PFSK-1 (cell line): ENCODE measurements around the gene PBX3.

Experiments used
- POLR2AphosphoS5 ChIP-seq: IDR thresholded peaks from 2 replicates; pipeline ENCODE4 v1.6.1; 2012; ENCODE audit warnings: low read depth, mild to moderate bottlenecking, control low read depth, low read length, moderate library complexity
- SIN3A ChIP-seq: IDR thresholded peaks from 2 replicates; pipeline ENCODE4 v1.6.1; 2012; ENCODE audit warnings: mild to moderate bottlenecking, low read length, moderate library complexity, borderline replicate concordance; ENCODE audit not compliant: insufficient read depth
- TAF1 ChIP-seq: IDR thresholded peaks from 2 replicates; pipeline ENCODE4 v1.6.1; 2012; ENCODE audit warnings: low read length, control low read depth, borderline replicate concordance; ENCODE audit not compliant: insufficient read depth
- TF ChIP-seq, protein P1 (sequence below), 2 experiments: IDR thresholded peaks; 2 replicates each; pipeline versions ENCODE4 v1.6.1 to v1.8.0; 2011 to 2012; ENCODE audit warnings: low read depth in 2 of 2, low read length in 2 of 2, control low read depth in 1 of 2, inconsistent platforms in 1 of 2, mild to moderate bottlenecking in 1 of 2, moderate library complexity in 1 of 2; ENCODE audit not compliant: insufficient read depth in 1 of 2

- TF ChIP-seq POLR2AphosphoS5 (no peak), SIN3A (no peak), TAF1 (no peak)
- TF ChIP-seq, protein P1, sequence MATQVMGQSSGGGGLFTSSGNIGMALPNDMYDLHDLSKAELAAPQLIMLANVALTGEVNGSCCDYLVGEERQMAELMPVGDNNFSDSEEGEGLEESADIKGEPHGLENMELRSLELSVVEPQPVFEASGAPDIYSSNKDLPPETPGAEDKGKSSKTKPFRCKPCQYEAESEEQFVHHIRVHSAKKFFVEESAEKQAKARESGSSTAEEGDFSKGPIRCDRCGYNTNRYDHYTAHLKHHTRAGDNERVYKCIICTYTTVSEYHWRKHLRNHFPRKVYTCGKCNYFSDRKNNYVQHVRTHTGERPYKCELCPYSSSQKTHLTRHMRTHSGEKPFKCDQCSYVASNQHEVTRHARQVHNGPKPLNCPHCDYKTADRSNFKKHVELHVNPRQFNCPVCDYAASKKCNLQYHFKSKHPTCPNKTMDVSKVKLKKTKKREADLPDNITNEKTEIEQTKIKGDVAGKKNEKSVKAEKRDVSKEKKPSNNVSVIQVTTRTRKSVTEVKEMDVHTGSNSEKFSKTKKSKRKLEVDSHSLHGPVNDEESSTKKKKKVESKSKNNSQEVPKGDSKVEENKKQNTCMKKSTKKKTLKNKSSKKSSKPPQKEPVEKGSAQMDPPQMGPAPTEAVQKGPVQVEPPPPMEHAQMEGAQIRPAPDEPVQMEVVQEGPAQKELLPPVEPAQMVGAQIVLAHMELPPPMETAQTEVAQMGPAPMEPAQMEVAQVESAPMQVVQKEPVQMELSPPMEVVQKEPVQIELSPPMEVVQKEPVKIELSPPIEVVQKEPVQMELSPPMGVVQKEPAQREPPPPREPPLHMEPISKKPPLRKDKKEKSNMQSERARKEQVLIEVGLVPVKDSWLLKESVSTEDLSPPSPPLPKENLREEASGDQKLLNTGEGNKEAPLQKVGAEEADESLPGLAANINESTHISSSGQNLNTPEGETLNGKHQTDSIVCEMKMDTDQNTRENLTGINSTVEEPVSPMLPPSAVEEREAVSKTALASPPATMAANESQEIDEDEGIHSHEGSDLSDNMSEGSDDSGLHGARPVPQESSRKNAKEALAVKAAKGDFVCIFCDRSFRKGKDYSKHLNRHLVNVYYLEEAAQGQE (IDR thresholded peaks at IDR 0.05; ENCODE audit: insufficient read depth in 1 of 2, low read depth in 2 of 2, low read length in 2 of 2): no peak
Measured at GRCh38 chr9:125825762-125826161, 78.6 kb downstream of the PBX3 start.
